Fibroblast of lung (primary cell): ENCODE results near the gene GJA10. TPM values are rescaled to one million over a fixed set of nuclear protein-coding genes. Genes with fewer than 3 reads are reported as not detected.

Experiments
- DNase-seq, 2 donors: peaks; one replicate each; pipeline versions ENCODE4 v3.0.0 to v3.0.0-alpha.2; 2010; ENCODE audit warnings: low read depth in 2 of 2
- H2AFZ ChIP-seq: 2 replicates; pipeline ENCODE4 v1.5.1; 2012; ENCODE audit warnings: low read length, control low read depth, inconsistent platforms
- H3K27ac ChIP-seq: 2 replicates; pipeline ENCODE4 v1.5.1; 2011; ENCODE audit warnings: low read length, control low read depth; ENCODE audit not compliant: insufficient read depth
- H3K27me3 ChIP-seq: 2 replicates; pipeline ENCODE4 v1.5.1; 2011; ENCODE audit warnings: mild to moderate bottlenecking, low read length; ENCODE audit not compliant: control insufficient read depth, insufficient read depth
- H3K36me3 ChIP-seq: 2 replicates; pipeline ENCODE4 v1.5.1; 2011; ENCODE audit warnings: low read length; ENCODE audit not compliant: control insufficient read depth, insufficient read depth
- H3K4me1 ChIP-seq: 2 replicates; pipeline ENCODE4 v1.5.1; 2011; ENCODE audit warnings: low read length; ENCODE audit not compliant: control insufficient read depth, insufficient read depth; ENCODE audit errors: extremely low read depth
- H3K4me2 ChIP-seq: 2 replicates; pipeline ENCODE4 v1.5.1; 2011; ENCODE audit warnings: low read length, control low read depth; ENCODE audit not compliant: insufficient read depth; ENCODE audit errors: extremely low read depth
- H3K4me3 ChIP-seq, 4 experiments: fragments of 200-600 bp in 1 of 4; sonication (generic) in 1 of 4; replicated peaks in 1 of 4; 2 replicates each; pipeline ENCODE4 v1.5.1; 2011 to 2016; ENCODE audit warnings: low read length in 4 of 4, low read depth in 3 of 4, mild to moderate bottlenecking in 3 of 4, control low read depth in 2 of 4, inconsistent platforms in 1 of 4, mixed read lengths in 1 of 4; ENCODE audit not compliant: insufficient read depth in 1 of 4; ENCODE audit errors: control extremely low read depth in 1 of 4
- H3K79me2 ChIP-seq: 2 replicates; pipeline ENCODE4 v1.5.1; 2012; ENCODE audit warnings: mild to moderate bottlenecking, low read length, inconsistent platforms; ENCODE audit not compliant: control insufficient read depth, insufficient read depth
- H3K9ac ChIP-seq: 2 replicates; pipeline ENCODE4 v1.5.1; 2011; ENCODE audit warnings: mild to moderate bottlenecking, low read length, control low read depth; ENCODE audit not compliant: insufficient read depth
- H3K9me3 ChIP-seq: 2 replicates; pipeline ENCODE4 v1.5.1; 2012; ENCODE audit warnings: low read depth, low read length; ENCODE audit not compliant: control insufficient read depth, insufficient read depth
- H4K20me1 ChIP-seq: 2 replicates; pipeline ENCODE4 v1.5.1; 2011; ENCODE audit warnings: low read length; ENCODE audit not compliant: control insufficient read depth, insufficient read depth; ENCODE audit errors: extremely low read depth
- EZH2 ChIP-seq: IDR thresholded peaks from 2 replicates; pipeline ENCODE4 v1.5.1; 2012; ENCODE audit warnings: low read length, control low read depth, mild to moderate bottlenecking; ENCODE audit errors: missing control alignments
- polyA plus RNA-seq, 2 donors: library from polyadenylated mRNA; depleted of rRNA in 1 of 2; stranded (reverse) in 1 of 2; unstranded in 1 of 2; fragments of >200 nt; gene quantifications; 2 replicates each; pipeline ENCODE4 v1.2.1, GENCODE V29; 2011 to 2012; ENCODE audit warnings: missing spikeins in 1 of 2
- total RNA-seq: library from RNA; depleted of rRNA; stranded (reverse); fragments of >200 nt; gene quantifications from 2 replicates; pipeline ENCODE4 v1.2.1, GENCODE V29; 2014
- TF ChIP-seq, protein P1 (sequence below), 2 donors: IDR thresholded peaks in 1 of 2; conservative IDR thresholded peaks in 1 of 2; 1 replicate in 1 of 2; 2 replicates in 1 of 2; pipeline ENCODE4 v1.5.1; 2011 to 2012; ENCODE audit warnings: low read length in 2 of 2, control low read depth in 1 of 2, inconsistent platforms in 1 of 2, low read depth in 1 of 2, mild to moderate bottlenecking in 1 of 2

The GJA10 gene
- total and polyA plus RNA-seq, 2 donors (not counting 1 experiment from before 2014, with no cell fraction given), result not detected

DNA sequence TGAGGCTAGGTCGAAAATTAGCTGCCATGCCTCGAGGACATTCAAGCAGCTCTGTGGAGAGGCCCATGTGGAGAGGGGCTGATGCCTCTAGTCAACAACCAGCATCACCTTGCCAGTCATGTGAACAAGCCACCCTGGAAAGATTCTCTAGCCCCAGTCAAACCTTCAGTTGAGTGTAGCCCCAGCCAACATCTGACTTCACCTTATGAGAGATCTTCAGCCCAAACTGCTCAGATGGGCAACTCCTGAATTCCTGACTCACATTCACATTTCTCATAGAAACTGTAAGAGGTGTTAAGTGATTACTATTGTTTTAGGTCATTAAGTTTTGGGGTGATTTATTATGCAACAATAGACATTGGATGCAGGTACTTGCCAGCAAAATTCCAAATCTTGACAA lies 44.9 kb downstream of the GJA10 start:
- H3K27ac ChIP-seq, result no peak overlapping the region
- TF ChIP-seq EZH2, result no peak
- TF ChIP-seq, protein P1, sequence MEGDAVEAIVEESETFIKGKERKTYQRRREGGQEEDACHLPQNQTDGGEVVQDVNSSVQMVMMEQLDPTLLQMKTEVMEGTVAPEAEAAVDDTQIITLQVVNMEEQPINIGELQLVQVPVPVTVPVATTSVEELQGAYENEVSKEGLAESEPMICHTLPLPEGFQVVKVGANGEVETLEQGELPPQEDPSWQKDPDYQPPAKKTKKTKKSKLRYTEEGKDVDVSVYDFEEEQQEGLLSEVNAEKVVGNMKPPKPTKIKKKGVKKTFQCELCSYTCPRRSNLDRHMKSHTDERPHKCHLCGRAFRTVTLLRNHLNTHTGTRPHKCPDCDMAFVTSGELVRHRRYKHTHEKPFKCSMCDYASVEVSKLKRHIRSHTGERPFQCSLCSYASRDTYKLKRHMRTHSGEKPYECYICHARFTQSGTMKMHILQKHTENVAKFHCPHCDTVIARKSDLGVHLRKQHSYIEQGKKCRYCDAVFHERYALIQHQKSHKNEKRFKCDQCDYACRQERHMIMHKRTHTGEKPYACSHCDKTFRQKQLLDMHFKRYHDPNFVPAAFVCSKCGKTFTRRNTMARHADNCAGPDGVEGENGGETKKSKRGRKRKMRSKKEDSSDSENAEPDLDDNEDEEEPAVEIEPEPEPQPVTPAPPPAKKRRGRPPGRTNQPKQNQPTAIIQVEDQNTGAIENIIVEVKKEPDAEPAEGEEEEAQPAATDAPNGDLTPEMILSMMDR (conservative IDR thresholded peaks at IDR 0.05 in 1 of 2, IDR thresholded peaks at IDR 0.05 in 1 of 2; ENCODE audit: low read depth in 1 of 2, low read length in 2 of 2), result no peak
- no peak for DNase-seq
- H2AFZ ChIP-seq, result no peak overlapping the region
- no peaks in the 10 kb centered on the region for H3K27me3 ChIP-seq
- H3K9me3 ChIP-seq, result no peaks in the 10 kb centered on the region
- no peaks in the 10 kb centered on the region for H3K36me3 ChIP-seq
- no peaks in the 10 kb centered on the region for H3K4me1 ChIP-seq
- H3K4me2 ChIP-seq, result no peak overlapping the region
- H3K79me2 ChIP-seq, result no peaks in the 10 kb centered on the region
- no peak overlapping the region for H3K9ac ChIP-seq
- no peaks in the 10 kb centered on the region for H4K20me1 ChIP-seq
- H3K4me3 ChIP-seq, result no peak overlapping the region

DNA sequence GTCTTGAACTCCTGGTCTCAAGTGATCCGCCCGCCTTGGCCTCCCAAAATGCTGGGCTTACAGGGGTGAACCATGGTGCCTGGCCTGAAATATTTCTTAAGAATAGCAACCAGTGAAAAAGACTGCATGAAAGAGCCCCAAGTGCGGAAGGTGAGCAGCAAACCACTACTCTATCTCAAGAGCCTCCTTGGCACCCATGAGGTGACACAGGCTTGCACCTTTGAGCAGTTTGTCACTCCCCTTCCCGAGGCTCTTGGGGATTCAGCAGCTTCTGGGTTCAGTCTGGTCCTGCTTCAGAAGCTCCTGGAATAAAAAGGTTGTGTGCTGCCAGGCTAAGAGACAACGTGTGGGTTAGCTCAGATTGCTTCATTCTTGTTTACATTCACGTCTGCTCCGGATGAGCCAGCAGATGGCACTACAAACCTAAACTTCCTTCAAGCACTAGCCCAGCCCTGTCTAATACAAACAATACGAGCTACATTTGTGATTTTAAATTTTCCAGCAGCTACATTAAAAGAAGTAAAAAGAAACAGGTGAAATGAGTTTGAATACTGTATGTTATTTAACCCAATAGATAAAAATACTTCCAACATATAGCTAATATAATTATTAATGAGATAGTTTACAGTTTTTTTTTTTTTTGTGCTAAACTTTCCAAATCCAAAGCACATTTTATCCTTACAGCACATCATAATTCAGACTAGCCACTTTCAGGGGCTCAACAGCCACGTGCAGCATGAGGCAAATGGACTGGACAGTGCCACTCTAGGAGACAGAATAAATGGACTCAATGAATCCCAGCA lies 46.2 kb downstream of the GJA10 start:
- DNase-seq, result peak; percentile 75 to 92
- TF ChIP-seq, protein P1 (conservative IDR thresholded peaks at IDR 0.05 in 1 of 2, IDR thresholded peaks at IDR 0.05 in 1 of 2; ENCODE audit: low read depth in 1 of 2, low read length in 2 of 2), result peak; percentile 77 to 80
- TF ChIP-seq EZH2, result no peak
- no peaks in the 10 kb centered on the region for H3K9me3 ChIP-seq
- H2AFZ ChIP-seq, result no peak overlapping the region
- no peak overlapping the region for H3K4me2 ChIP-seq
- H3K36me3 ChIP-seq, result no peaks in the 10 kb centered on the region
- H3K27ac ChIP-seq, result no peak overlapping the region
- H3K79me2 ChIP-seq, result no peaks in the 10 kb centered on the region
- no peak overlapping the region for H3K4me3 ChIP-seq
- no peaks in the 10 kb centered on the region for H4K20me1 ChIP-seq
- H3K4me1 ChIP-seq, result no peaks in the 10 kb centered on the region
- no peak overlapping the region for H3K9ac ChIP-seq
- no peaks in the 10 kb centered on the region for H3K27me3 ChIP-seq

DNA sequence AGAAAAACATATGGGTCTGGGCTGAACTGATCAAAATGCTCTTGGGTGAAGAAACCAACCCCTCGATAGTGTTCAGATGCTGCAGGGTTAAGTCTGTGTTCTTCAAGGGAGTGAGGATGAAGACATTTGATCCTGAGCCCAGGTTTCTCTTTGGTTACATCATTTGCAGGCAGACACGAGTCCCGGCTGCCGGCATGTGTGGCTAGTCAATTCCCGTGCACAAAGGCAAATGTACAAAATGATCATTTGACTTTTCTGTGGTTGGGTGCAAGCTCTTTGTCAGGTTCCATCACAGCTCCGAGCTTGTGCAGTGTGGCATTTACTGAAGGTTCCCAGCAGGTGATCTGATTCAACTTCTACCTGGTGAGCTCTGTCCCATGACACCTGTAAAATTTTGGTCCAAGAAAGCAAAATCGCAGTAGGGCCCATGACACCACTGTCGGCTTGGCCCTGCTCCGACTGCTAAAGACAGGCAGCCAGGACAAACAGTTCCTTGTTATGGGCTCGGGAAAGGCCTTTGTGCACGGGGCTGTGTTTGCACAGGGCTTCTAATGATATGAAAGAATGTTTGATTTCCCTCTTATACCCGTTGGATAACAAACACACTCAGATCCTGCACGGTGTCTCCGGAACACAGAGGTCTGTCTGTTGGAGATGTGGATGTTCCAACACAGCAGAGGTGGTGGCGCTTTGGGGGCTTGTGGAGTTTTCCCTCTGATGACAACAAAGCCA lies 46.9 kb downstream of the GJA10 start:
- no peak overlapping the region for H3K4me2 ChIP-seq
- H3K9ac ChIP-seq, result no peak overlapping the region
- H3K27ac ChIP-seq, result no peak overlapping the region
- no peaks in the 10 kb centered on the region for H3K9me3 ChIP-seq
- no peak overlapping the region for H3K4me3 ChIP-seq
- no peaks in the 10 kb centered on the region for H4K20me1 ChIP-seq
- peak; percentile 44 to 57 for DNase-seq
- no peak overlapping the region for H2AFZ ChIP-seq
- no peaks in the 10 kb centered on the region for H3K27me3 ChIP-seq
- TF ChIP-seq EZH2, result no peak
- TF ChIP-seq, protein P1 (conservative IDR thresholded peaks at IDR 0.05 in 1 of 2, IDR thresholded peaks at IDR 0.05 in 1 of 2; ENCODE audit: low read depth in 1 of 2, low read length in 2 of 2), result no peak
- H3K4me1 ChIP-seq, result no peaks in the 10 kb centered on the region
- H3K36me3 ChIP-seq, result no peaks in the 10 kb centered on the region
- no peaks in the 10 kb centered on the region for H3K79me2 ChIP-seq
